HL-60 (cell line): ENCODE measurements around the gene MEX3C.

ENCODE experiments used
- DNase-seq, 2 experiments: peaks; one replicate each; pipeline ENCODE4 v3.0.0-alpha.2; 2010 to 2020; ENCODE audit warnings: low read depth in 1 of 2, low spot score in 1 of 2
- H3K27ac ChIP-seq: fragments of 250-450 bp; sonication (Bioruptor Pico); replicated peaks from 2 replicates; pipeline ENCODE4 v1.5.1; 2020; ENCODE audit warnings: mild to moderate bottlenecking, moderate library complexity
- H3K27me3 ChIP-seq: fragments of 250-450 bp; sonication (Bioruptor Pico); 2 replicates; pipeline ENCODE4 v1.5.1; 2021; ENCODE audit warnings: mild to moderate bottlenecking, moderate library complexity; ENCODE audit not compliant: insufficient read depth, poor library complexity, severe bottlenecking
- H3K4me3 ChIP-seq: replicated peaks from 2 replicates; pipeline ENCODE4 v1.5.1; 2011; ENCODE audit warnings: mild to moderate bottlenecking, control low read depth, low read length; ENCODE audit not compliant: insufficient read depth
- CTCF ChIP-seq: IDR thresholded peaks from one replicate; pipeline ENCODE4 v1.5.1; 2011; ENCODE audit warnings: low read length, control low read depth, inconsistent platforms; ENCODE audit not compliant: insufficient read depth
- GABPA ChIP-seq: IDR thresholded peaks from 2 replicates; pipeline ENCODE4 v1.6.1; 2012; ENCODE audit warnings: low read depth
- POLR2AphosphoS5 ChIP-seq: IDR thresholded peaks from 2 replicates; pipeline ENCODE4 v1.6.1; 2012; ENCODE audit warnings: low read depth
- REST ChIP-seq: IDR thresholded peaks from 2 replicates; pipeline ENCODE4 v1.6.1; 2012; ENCODE audit warnings: low read depth; ENCODE audit not compliant: insufficient replicate concordance
- SPI1 ChIP-seq: IDR thresholded peaks from 2 replicates; pipeline ENCODE4 v1.6.1; 2012; ENCODE audit warnings: low read depth, mild to moderate bottlenecking, borderline replicate concordance

The MEX3C gene

GRCh38 chr18:51192026-51192425 lies 5.5 kb downstream of the MEX3C start:
- Histone ChIP-seq H3K27ac (no peak overlapping the region), H3K27me3 (no peaks in the 10 kb centered on the region), H3K4me3 (no peak overlapping the region)
- no peak for TF ChIP-seq POLR2AphosphoS5
- no peak for DNase-seq

GRCh38 chr18:51191128-51191717 lies 6.3 kb downstream of the MEX3C start:
- Histone ChIP-seq H3K4me3 (no peak overlapping the region), H3K27me3 (no peaks in the 10 kb centered on the region), H3K27ac (no peak overlapping the region)
- DNase-seq, result no peak
- TF ChIP-seq POLR2AphosphoS5 (no peak), CTCF (no peak), REST (no peak), SPI1 (no peak), GABPA (no peak)

- no peak overlapping the region for H3K4me3 ChIP-seq
- no peaks in the 10 kb centered on the region for H3K27me3 ChIP-seq
- TF ChIP-seq GABPA (no peak), REST (no peak), POLR2AphosphoS5 (no peak)
- H3K27ac ChIP-seq, result no peak overlapping the region
- no peak for DNase-seq
Observed at GRCh38 chr18:51190000-51190399, 7.5 kb downstream of the MEX3C start.

GRCh38 chr18:51188024-51188701 lies 9.3 kb downstream of the MEX3C start:
- no peak overlapping the region for H3K4me3 ChIP-seq
- DNase-seq, result no peak
- H3K27me3 ChIP-seq, result no peaks in the 10 kb centered on the region
- no peak for TF ChIP-seq REST
- no peak for TF ChIP-seq SPI1
- no peak for TF ChIP-seq GABPA
- no peak for TF ChIP-seq POLR2AphosphoS5
- TF ChIP-seq CTCF, result no peak
- H3K27ac ChIP-seq, result no peak overlapping the region
